HEK293 (cell line): Measurements from ENCODE around the gene C19orf47.
A peak's percentile ranks its signal among the peaks of the same experiment; 100 is the strongest.

Experiments
- CTCF ChIA-PET: fragments of 350-600 bp; formaldehyde crosslinking; extraction: SDS; loops from one replicate; lab custom pipeline; 2021; ENCODE audit warnings: antibody characterized with exemption; lab: Yijun Ruan, JAX
- POLR2A ChIA-PET: fragments of 300-600 bp; formaldehyde crosslinking; extraction: SDS; loops from one replicate; lab custom pipeline; 2020; ENCODE audit warnings: antibody characterized with exemption, inconsistent platforms; lab: Yijun Ruan, JAX
- H3K27ac ChIP-seq: fragments of 200-500 bp; sonication (Bioruptor generic); 2 replicates; pipeline ENCODE4 v1.5.1; 2014; ENCODE audit warnings: low read depth, low read length, control low read depth, inconsistent platforms; ENCODE audit errors: extremely low read depth
- H3K36me3 ChIP-seq, 2 experiments: fragments of 200-500 bp in 1 of 2; sonication (Bioruptor generic) in 1 of 2; 1 replicate in 1 of 2; 2 replicates in 1 of 2; pipeline ENCODE4 v1.5.1; 2014 to 2017; ENCODE audit warnings: inconsistent platforms in 2 of 2, low read length in 2 of 2; ENCODE audit not compliant: control insufficient read depth in 2 of 2, insufficient read depth in 1 of 2
- H3K4me1 ChIP-seq: fragments of 200-500 bp; sonication (Bioruptor generic); 2 replicates; pipeline ENCODE4 v1.5.1; 2014; ENCODE audit warnings: mild to moderate bottlenecking, low read length, inconsistent platforms; ENCODE audit not compliant: control insufficient read depth, insufficient read depth
- H3K4me3 ChIP-seq: 2 replicates; pipeline ENCODE4 v1.5.1; 2011; ENCODE audit warnings: low read depth, mild to moderate bottlenecking, control low read depth, low read length, moderate library complexity
- H3K9me3 ChIP-seq: fragments of 200-500 bp; sonication (Bioruptor generic); 2 replicates; pipeline ENCODE4 v1.5.1; 2014; ENCODE audit warnings: low read depth, low read length, inconsistent platforms; ENCODE audit not compliant: control insufficient read depth, insufficient read depth
- AEBP2 ChIP-seq: fragments of 450-650 bp; formaldehyde crosslinking; IDR thresholded peaks from 2 replicates; pipeline ENCODE4 v1.5.1; 2016; ENCODE audit warnings: missing biosample characterization, missing genetic modification characterization, borderline replicate concordance
- ATF2 ChIP-seq: fragments of 450-650 bp; formaldehyde crosslinking; IDR thresholded peaks from 2 replicates; pipeline ENCODE4 v1.5.1; 2016; ENCODE audit warnings: missing biosample characterization, missing genetic modification characterization, low read depth
- HIC1 ChIP-seq: fragments of 450-650 bp; formaldehyde crosslinking; IDR thresholded peaks from 2 replicates; pipeline ENCODE4 v1.5.1; 2016; ENCODE audit warnings: missing biosample characterization, missing genetic modification characterization
- HOXC10 ChIP-seq: sonication (generic); formaldehyde crosslinking; IDR thresholded peaks from 2 replicates; pipeline ENCODE4 v1.8.1; 2023; ENCODE audit warnings: mild to moderate bottlenecking, missing genetic modification reagents
- HOXD13 ChIP-seq: sonication (generic); formaldehyde crosslinking; IDR thresholded peaks from 2 replicates; pipeline ENCODE4 v1.8.0; 2022; ENCODE audit warnings: missing genetic modification reagents, borderline replicate concordance
- KLF1 ChIP-seq: fragments of 450-650 bp; formaldehyde crosslinking; IDR thresholded peaks from 2 replicates; pipeline ENCODE4 v1.5.1; 2016; ENCODE audit warnings: missing biosample characterization, missing genetic modification characterization
- KLF16 ChIP-seq: fragments of 450-650 bp; formaldehyde crosslinking; IDR thresholded peaks from 2 replicates; pipeline ENCODE4 v1.5.1; 2017; ENCODE audit warnings: missing biosample characterization, missing genetic modification characterization
- KLF17 ChIP-seq: fragments of 450-650 bp; formaldehyde crosslinking; IDR thresholded peaks from 2 replicates; pipeline ENCODE4 v1.5.1; 2016; ENCODE audit warnings: missing biosample characterization, missing genetic modification characterization
- PATZ1 ChIP-seq: fragments of 450-650 bp; formaldehyde crosslinking; IDR thresholded peaks from 2 replicates; pipeline ENCODE4 v1.5.1; 2016; ENCODE audit warnings: missing biosample characterization, missing genetic modification characterization
- PRDM1 ChIP-seq: fragments of 450-650 bp; formaldehyde crosslinking; IDR thresholded peaks from 2 replicates; pipeline ENCODE4; 2016; ENCODE audit warnings: missing biosample characterization, missing genetic modification characterization
- SCRT2 ChIP-seq: fragments of 450-650 bp; formaldehyde crosslinking; IDR thresholded peaks from 2 replicates; pipeline ENCODE4 v1.5.1; 2016; ENCODE audit warnings: missing biosample characterization, missing genetic modification characterization
- SP7 ChIP-seq: fragments of 450-650 bp; formaldehyde crosslinking; IDR thresholded peaks from 2 replicates; pipeline ENCODE4 v1.5.1; 2016; ENCODE audit warnings: missing biosample characterization, missing genetic modification characterization
- ZFP37 ChIP-seq: fragments of 450-650 bp; formaldehyde crosslinking; IDR thresholded peaks from 2 replicates; pipeline ENCODE4 v1.5.1; 2016; ENCODE audit warnings: missing biosample characterization, missing genetic modification characterization
- ZIC2 ChIP-seq: fragments of 450-650 bp; formaldehyde crosslinking; IDR thresholded peaks from 2 replicates; pipeline ENCODE4 v1.5.1; 2016; ENCODE audit warnings: missing biosample characterization, missing genetic modification characterization
- ZNF138 ChIP-seq: fragments of 450-650 bp; formaldehyde crosslinking; IDR thresholded peaks from 2 replicates; pipeline ENCODE4 v1.5.1; 2016; ENCODE audit warnings: missing biosample characterization, missing genetic modification characterization, borderline replicate concordance
- ZNF146 ChIP-seq: fragments of 450-650 bp; formaldehyde crosslinking; IDR thresholded peaks from 2 replicates; pipeline ENCODE4 v1.5.1; 2016; ENCODE audit warnings: missing biosample characterization, missing genetic modification characterization
- ZNF157 ChIP-seq: fragments of 450-650 bp; formaldehyde crosslinking; IDR thresholded peaks from 2 replicates; pipeline ENCODE4 v1.5.1; 2016; ENCODE audit warnings: missing biosample characterization, missing genetic modification characterization
- ZNF248 ChIP-seq: fragments of 450-650 bp; formaldehyde crosslinking; IDR thresholded peaks from 2 replicates; pipeline ENCODE4 v1.5.1; 2017; ENCODE audit warnings: missing biosample characterization, missing genetic modification characterization
- ZNF366 ChIP-seq: fragments of 450-650 bp; formaldehyde crosslinking; conservative IDR thresholded peaks from 2 replicates; pipeline ENCODE4 v1.5.1; 2016; ENCODE audit warnings: missing biosample characterization, missing genetic modification characterization
- ZNF394 ChIP-seq: fragments of 450-650 bp; formaldehyde crosslinking; IDR thresholded peaks from 2 replicates; pipeline ENCODE4 v1.5.1; 2016; ENCODE audit warnings: missing biosample characterization, missing genetic modification characterization, mild to moderate bottlenecking, moderate library complexity, borderline replicate concordance
- ZNF623 ChIP-seq: fragments of 450-650 bp; formaldehyde crosslinking; IDR thresholded peaks from 2 replicates; pipeline ENCODE4 v1.5.1; 2016; ENCODE audit warnings: missing biosample characterization, missing genetic modification characterization
- ZNF747 ChIP-seq: fragments of 450-650 bp; formaldehyde crosslinking; IDR thresholded peaks from 2 replicates; pipeline ENCODE4 v1.5.1; 2016; ENCODE audit warnings: missing biosample characterization, missing genetic modification characterization
- ZNF76 ChIP-seq: fragments of 450-650 bp; formaldehyde crosslinking; IDR thresholded peaks from 2 replicates; pipeline ENCODE4; 2016; ENCODE audit warnings: low read depth, missing biosample characterization, missing genetic modification characterization, borderline replicate concordance
- ZNF768 ChIP-seq: fragments of 450-650 bp; formaldehyde crosslinking; IDR thresholded peaks from 2 replicates; pipeline ENCODE4 v1.5.1; 2018; ENCODE audit warnings: missing biosample characterization, mild to moderate bottlenecking, missing genetic modification characterization
- ZNF785 ChIP-seq: fragments of 450-650 bp; formaldehyde crosslinking; IDR thresholded peaks from 2 replicates; pipeline ENCODE4 v1.5.1; 2016; ENCODE audit warnings: missing biosample characterization, missing genetic modification characterization
- ZNF792 ChIP-seq: fragments of 450-650 bp; formaldehyde crosslinking; IDR thresholded peaks from 2 replicates; pipeline ENCODE4 v1.5.1; 2016; ENCODE audit warnings: missing biosample characterization, missing genetic modification characterization
- ZSCAN23 ChIP-seq: fragments of 450-650 bp; formaldehyde crosslinking; IDR thresholded peaks from 2 replicates; pipeline ENCODE4 v1.5.1; 2016; ENCODE audit warnings: missing biosample characterization, missing genetic modification characterization
- ZSCAN30 ChIP-seq: fragments of 450-650 bp; IDR thresholded peaks from 2 replicates; pipeline ENCODE4 v1.5.1; 2018; ENCODE audit warnings: missing biosample characterization, mild to moderate bottlenecking, missing genetic modification characterization, moderate library complexity
- ZSCAN5A ChIP-seq: fragments of 450-650 bp; formaldehyde crosslinking; IDR thresholded peaks from 2 replicates; pipeline ENCODE4 v1.5.1; 2016; ENCODE audit warnings: missing biosample characterization, missing genetic modification characterization

The C19orf47 gene

DNA sequence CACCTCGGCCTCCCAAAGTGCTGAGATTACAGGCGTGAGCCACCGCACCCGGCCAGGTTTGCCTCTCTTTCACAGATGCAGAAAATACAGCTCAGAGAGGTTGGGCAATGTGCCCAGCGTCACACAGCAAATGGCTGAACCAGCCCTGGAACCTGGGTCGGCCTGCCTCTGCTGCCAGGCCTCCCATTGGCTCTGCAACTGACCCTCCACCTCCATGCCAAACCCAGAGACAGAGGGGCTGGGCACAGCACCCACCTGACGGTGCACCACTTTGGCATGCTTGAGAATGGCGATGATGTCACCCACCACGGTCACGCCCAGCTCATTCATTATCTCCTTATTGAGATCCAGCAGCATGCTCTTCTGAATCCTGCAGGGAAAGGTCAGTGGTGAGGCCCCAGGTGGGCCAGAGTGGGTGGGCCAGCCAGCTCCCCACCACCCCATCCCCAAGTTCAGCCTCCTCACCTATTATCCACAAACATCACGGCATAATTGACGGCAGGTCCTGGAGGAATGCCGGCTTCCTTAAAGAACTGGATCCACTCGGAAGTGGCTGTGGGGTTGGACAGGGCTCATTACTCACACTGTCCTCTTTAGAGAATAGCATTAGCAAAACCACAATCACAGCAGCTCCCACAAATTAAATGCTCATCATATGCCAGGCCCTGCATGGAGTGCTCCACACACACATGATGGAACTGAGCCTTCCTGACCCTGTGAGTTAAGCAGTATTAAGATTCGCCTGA lies 12.2 kb downstream of the C19orf47 start:
- peak overlapping the region; percentile 29; the same call in 1 of the 2 replicates for H3K27ac ChIP-seq
- no peak overlapping the region for H3K4me3 ChIP-seq
- CTCF ChIA-PET, result interaction anchor here (0.6 to 3.7 kb wide), 7 partner anchors 9 to 299 kb away, joined by 3 to 16 read pairs (median 3); no protein-coding TSS in a partner anchor
- H3K9me3 ChIP-seq, result no peaks in the 10 kb centered on the region
- H3K4me1 ChIP-seq, result no peaks in the 10 kb centered on the region
- H3K36me3 ChIP-seq, result peaks cover 73 to 88% of the 10 kb centered on the region in 2 experiments
- POLR2A ChIA-PET, result interaction anchor here (0.5 to 5.3 kb wide), 4 partner anchors 12 to 942 kb away, joined by 3 to 36 read pairs (median 4); partner anchors contain the start of genes C19orf47 and PLD3
- TF ChIP-seq AEBP2 (tag by site-specific recombination) (no peak), HIC1 (tag by site-specific recombination) (no peak), ZNF366 (tag by site-specific recombination) (no peak), KLF1 (tag by site-specific recombination) (peak; percentile 73), SCRT2 (peak; percentile 67), ZNF76 (tag by site-specific recombination) (no peak), ZIC2 (0 out of 2 replicates have a peak, but pooled peaks have one; percentile 6), ZSCAN5A (tag by site-specific recombination) (no peak), PRDM1 (tag by site-specific recombination) (no peak), HOXC10 (CRISPR knock-in tag) (no peak), ZNF157 (tag by site-specific recombination) (no peak), ZSCAN30 (no peak), ZNF768 (peak; percentile 99), ZNF785 (tag by site-specific recombination) (no peak), ZNF747 (tag by site-specific recombination) (no peak), ZNF394 (no peak), ZNF138 (no peak), ZNF792 (tag by site-specific recombination) (no peak), ZSCAN23 (no peak), KLF16 (tag by site-specific recombination) (peak; percentile 71), SP7 (peak; percentile 72), PATZ1 (tag by site-specific recombination) (no peak), ZFP37 (tag by site-specific recombination) (no peak), ATF2 (peak; percentile 77), ZNF146 (tag by site-specific recombination) (no peak), ZNF248 (tag by site-specific recombination) (no peak), KLF17 (tag by site-specific recombination) (peak; percentile 75; the same call in 1 of the 2 replicates), HOXD13 (CRISPR knock-in tag) (no peak), ZNF623 (no peak)
